SK-N-SH (cell line): ENCODE data around the gene TMEM97.

ENCODE experiments used
- SMC3 ChIP-seq: IDR thresholded peaks from 2 replicates; pipeline ENCODE4 v1.6.1; 2012; ENCODE audit warnings: low read depth, low read length, improper control_type of control experiment
- USF2 ChIP-seq: fragments of 150-350 bp; IDR thresholded peaks from 2 replicates; pipeline ENCODE4 v1.6.1; 2017; ENCODE audit warnings: antibody characterized with exemption, low read length, low read depth, borderline replicate concordance
- YY1 ChIP-seq: IDR thresholded peaks from 2 replicates; pipeline ENCODE4 v1.4.0; 2012; ENCODE audit warnings: low read depth, mild to moderate bottlenecking
- TF ChIP-seq, protein P1 (sequence below): IDR thresholded peaks from 2 replicates; pipeline ENCODE4 v1.6.1; 2012; ENCODE audit warnings: mild to moderate bottlenecking, low read depth, low read length, moderate library complexity
- TF ChIP-seq, protein P2 (sequence below): fragments of 200-600 bp; sonication (generic); IDR thresholded peaks from 2 replicates; pipeline ENCODE4 v1.6.1; 2017; ENCODE audit warnings: antibody characterized with exemption, mild to moderate bottlenecking, moderate library complexity

GRCh38 chr17:28369684-28370034 is 50.7 kb downstream of the TMEM97 start:
- TF ChIP-seq, protein P1, sequence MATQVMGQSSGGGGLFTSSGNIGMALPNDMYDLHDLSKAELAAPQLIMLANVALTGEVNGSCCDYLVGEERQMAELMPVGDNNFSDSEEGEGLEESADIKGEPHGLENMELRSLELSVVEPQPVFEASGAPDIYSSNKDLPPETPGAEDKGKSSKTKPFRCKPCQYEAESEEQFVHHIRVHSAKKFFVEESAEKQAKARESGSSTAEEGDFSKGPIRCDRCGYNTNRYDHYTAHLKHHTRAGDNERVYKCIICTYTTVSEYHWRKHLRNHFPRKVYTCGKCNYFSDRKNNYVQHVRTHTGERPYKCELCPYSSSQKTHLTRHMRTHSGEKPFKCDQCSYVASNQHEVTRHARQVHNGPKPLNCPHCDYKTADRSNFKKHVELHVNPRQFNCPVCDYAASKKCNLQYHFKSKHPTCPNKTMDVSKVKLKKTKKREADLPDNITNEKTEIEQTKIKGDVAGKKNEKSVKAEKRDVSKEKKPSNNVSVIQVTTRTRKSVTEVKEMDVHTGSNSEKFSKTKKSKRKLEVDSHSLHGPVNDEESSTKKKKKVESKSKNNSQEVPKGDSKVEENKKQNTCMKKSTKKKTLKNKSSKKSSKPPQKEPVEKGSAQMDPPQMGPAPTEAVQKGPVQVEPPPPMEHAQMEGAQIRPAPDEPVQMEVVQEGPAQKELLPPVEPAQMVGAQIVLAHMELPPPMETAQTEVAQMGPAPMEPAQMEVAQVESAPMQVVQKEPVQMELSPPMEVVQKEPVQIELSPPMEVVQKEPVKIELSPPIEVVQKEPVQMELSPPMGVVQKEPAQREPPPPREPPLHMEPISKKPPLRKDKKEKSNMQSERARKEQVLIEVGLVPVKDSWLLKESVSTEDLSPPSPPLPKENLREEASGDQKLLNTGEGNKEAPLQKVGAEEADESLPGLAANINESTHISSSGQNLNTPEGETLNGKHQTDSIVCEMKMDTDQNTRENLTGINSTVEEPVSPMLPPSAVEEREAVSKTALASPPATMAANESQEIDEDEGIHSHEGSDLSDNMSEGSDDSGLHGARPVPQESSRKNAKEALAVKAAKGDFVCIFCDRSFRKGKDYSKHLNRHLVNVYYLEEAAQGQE = no peak
- TF ChIP-seq, protein P2, sequence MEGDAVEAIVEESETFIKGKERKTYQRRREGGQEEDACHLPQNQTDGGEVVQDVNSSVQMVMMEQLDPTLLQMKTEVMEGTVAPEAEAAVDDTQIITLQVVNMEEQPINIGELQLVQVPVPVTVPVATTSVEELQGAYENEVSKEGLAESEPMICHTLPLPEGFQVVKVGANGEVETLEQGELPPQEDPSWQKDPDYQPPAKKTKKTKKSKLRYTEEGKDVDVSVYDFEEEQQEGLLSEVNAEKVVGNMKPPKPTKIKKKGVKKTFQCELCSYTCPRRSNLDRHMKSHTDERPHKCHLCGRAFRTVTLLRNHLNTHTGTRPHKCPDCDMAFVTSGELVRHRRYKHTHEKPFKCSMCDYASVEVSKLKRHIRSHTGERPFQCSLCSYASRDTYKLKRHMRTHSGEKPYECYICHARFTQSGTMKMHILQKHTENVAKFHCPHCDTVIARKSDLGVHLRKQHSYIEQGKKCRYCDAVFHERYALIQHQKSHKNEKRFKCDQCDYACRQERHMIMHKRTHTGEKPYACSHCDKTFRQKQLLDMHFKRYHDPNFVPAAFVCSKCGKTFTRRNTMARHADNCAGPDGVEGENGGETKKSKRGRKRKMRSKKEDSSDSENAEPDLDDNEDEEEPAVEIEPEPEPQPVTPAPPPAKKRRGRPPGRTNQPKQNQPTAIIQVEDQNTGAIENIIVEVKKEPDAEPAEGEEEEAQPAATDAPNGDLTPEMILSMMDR = no peak
- TF ChIP-seq USF2 = no peak
- no peak for TF ChIP-seq SMC3
- TF ChIP-seq YY1 = no peak
